Neutrophil (primary cell): ENCODE data around the gene SCCPDH.
"Not testable (repeated sequence)": the region's sequence is repeated elsewhere in the genome, so short reads cannot be mapped to it uniquely, and the experiment has no call there.

Experiments used
- H3K27ac ChIP-seq: fragments of 200-600 bp; sonication (generic); 2 replicates; pipeline ENCODE4 v1.5.1; 2016; ENCODE audit warnings: mild to moderate bottlenecking, moderate library complexity
- H3K27me3 ChIP-seq: fragments of 200-600 bp; sonication (generic); 2 replicates; pipeline ENCODE4 v1.6.0; 2016; ENCODE audit warnings: mild to moderate bottlenecking
- H3K36me3 ChIP-seq: fragments of 200-600 bp; sonication (generic); 2 replicates; pipeline ENCODE4 v1.5.1; 2017
- H3K4me1 ChIP-seq, 2 experiments: fragments of 200-600 bp in 1 of 2; sonication (generic) in 1 of 2; 1 replicate in 1 of 2; 2 replicates in 1 of 2; pipeline versions ENCODE4 v1.5.1 to v1.6.1; 2013 to 2016; ENCODE audit warnings: low read depth in 1 of 2, low read length in 1 of 2, mild to moderate bottlenecking in 1 of 2, moderate library complexity in 1 of 2; ENCODE audit not compliant: control insufficient read depth in 1 of 2, insufficient read depth in 1 of 2
- H3K4me3 ChIP-seq, 2 experiments: fragments of 200-600 bp in 1 of 2; sonication (generic) in 1 of 2; 1 replicate in 1 of 2; 2 replicates in 1 of 2; pipeline ENCODE4 v1.5.1; 2013 to 2016; ENCODE audit warnings: low read depth in 1 of 2, low read length in 1 of 2, mild to moderate bottlenecking in 1 of 2, moderate library complexity in 1 of 2
- H3K9me3 ChIP-seq: fragments of 200-600 bp; sonication (generic); 2 replicates; pipeline ENCODE4 v1.5.1; 2016
- TF ChIP-seq, protein P1 (sequence below): fragments of 200-600 bp; sonication (generic); IDR thresholded peaks from 2 replicates; pipeline ENCODE4 v1.5.1; 2016; ENCODE audit warnings: antibody characterized with exemption

Gene SCCPDH

DNA sequence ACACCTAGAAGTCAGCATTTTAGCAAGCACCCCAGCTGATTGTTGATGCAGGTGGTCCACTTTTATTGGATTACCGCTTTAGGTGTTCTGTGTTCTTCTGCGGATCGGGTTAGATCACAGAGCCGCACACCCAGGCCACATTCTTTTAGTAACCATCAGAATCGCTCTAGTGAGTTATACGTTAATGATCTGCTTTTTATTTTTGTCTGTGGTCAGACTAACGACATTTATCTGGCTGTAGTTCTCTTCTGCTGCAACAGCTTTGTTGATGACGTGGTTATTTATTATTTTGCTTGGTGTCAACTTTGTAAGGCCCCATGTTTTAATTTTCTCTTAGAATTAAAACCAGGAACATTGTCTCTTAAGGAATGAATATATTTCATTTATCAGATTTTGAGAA lies 18.2 kb downstream of the SCCPDH start:
- no peaks in the 10 kb centered on the region for H3K9me3 ChIP-seq
- peaks cover 33% of the 10 kb centered on the region for H3K36me3 ChIP-seq
- TF ChIP-seq, protein P1, sequence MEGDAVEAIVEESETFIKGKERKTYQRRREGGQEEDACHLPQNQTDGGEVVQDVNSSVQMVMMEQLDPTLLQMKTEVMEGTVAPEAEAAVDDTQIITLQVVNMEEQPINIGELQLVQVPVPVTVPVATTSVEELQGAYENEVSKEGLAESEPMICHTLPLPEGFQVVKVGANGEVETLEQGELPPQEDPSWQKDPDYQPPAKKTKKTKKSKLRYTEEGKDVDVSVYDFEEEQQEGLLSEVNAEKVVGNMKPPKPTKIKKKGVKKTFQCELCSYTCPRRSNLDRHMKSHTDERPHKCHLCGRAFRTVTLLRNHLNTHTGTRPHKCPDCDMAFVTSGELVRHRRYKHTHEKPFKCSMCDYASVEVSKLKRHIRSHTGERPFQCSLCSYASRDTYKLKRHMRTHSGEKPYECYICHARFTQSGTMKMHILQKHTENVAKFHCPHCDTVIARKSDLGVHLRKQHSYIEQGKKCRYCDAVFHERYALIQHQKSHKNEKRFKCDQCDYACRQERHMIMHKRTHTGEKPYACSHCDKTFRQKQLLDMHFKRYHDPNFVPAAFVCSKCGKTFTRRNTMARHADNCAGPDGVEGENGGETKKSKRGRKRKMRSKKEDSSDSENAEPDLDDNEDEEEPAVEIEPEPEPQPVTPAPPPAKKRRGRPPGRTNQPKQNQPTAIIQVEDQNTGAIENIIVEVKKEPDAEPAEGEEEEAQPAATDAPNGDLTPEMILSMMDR = no peak
- no peak overlapping the region for H3K4me3 ChIP-seq
- H3K27me3 ChIP-seq = no peaks in the 10 kb centered on the region
- H3K4me1 ChIP-seq = peaks cover 0 to under 1% of the 10 kb centered on the region in 2 experiments
- H3K27ac ChIP-seq = no peak overlapping the region

DNA sequence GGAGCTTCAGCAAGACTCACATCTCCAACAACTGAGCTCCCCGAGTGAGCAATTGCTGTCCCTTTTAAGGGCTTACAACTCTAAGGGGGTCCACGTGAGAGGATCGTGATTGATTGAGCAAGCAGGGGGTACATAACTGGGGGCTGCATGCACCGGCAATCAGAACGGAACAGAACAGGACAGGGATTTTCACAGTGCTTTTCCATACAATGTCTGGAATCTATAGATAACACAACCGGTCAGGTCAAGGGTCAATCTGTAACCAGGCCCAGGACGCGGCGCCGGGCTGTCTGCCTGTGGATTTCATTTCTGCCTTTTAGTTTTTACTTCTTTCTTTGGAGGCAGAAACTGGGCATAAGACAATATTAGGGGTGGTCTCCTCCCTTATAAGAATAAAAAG lies 21.9 kb downstream of the SCCPDH start:
- not testable (repeated sequence) for H3K27ac ChIP-seq, H3K27me3 ChIP-seq, H3K4me3 ChIP-seq, H3K4me1 ChIP-seq, H3K9me3 ChIP-seq
- peaks cover 27% of the 10 kb centered on the region for H3K36me3 ChIP-seq

DNA sequence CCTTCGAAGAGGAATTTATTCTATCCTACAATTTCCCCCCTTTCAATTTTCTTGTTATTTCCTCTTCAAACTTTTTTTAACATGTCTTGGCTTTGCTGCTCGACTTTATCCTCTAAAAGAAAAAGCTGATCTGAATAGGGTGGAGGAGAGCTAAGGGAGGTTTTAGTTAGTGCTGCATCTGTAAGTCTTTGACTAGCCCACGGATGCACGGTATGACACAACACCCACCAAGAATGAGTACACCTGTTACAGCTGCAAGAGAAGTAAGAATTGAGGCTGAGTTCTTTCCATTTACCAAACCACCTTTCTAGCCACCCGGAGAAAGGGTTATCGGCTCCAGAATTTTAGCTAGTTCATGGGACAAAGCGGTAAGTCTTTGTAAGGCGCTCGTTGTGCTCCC lies 23.8 kb downstream of the SCCPDH start:
- TF ChIP-seq, protein P1 = no peak
- no peaks in the 10 kb centered on the region for H3K4me1 ChIP-seq
- H3K27me3 ChIP-seq = no peaks in the 10 kb centered on the region
- H3K9me3 ChIP-seq = no peaks in the 10 kb centered on the region
- peaks cover 17% of the 10 kb centered on the region for H3K36me3 ChIP-seq
- no peak overlapping the region for H3K4me3 ChIP-seq
- H3K27ac ChIP-seq = no peak overlapping the region

DNA sequence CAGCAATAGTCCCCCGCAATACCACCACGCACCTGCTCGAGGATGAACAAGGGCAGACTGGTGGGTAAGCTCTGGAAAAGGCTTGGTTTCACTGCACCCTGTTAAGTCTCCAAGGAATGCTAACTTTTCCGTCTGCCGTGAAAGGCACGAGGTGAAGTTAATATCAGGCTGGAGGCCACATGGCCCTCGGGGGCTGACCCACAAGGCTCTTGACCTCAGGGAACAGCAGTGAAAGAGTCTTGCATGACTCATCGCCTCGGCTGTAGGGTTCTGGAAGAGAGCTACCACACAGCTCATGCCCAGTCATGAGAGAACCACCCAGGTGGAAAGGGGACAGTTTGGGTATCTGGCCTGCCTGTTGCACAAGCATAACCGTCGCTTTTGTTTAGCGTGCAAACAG lies 24.7 kb downstream of the SCCPDH start:
- peaks cover 9% of the 10 kb centered on the region for H3K36me3 ChIP-seq
- TF ChIP-seq, protein P1 = no peak
- H3K9me3 ChIP-seq = no peaks in the 10 kb centered on the region
- no peak overlapping the region for H3K4me3 ChIP-seq
- H3K27me3 ChIP-seq = no peaks in the 10 kb centered on the region
- no peak overlapping the region for H3K27ac ChIP-seq
- H3K4me1 ChIP-seq = peaks cover 6% of the 10 kb centered on the region in 2 experiments

DNA sequence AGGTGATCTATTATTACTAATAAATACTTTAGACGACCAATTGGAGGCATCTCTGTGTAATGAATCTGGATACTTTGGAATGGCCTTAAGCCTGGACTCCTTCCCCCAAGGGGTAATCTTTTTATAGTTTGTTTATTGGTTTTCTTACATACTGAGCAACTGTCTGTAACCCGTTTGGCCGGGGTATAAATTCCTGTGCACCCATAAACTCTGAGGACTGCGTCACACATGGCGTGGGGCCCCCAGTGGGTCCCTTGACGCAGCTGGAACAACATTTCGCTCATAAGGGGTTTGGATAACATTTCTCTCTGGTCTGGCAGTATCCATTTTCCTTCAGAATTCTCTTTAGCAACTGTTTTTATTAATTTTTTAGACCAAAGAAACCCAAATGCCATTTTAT lies 26.5 kb downstream of the SCCPDH start:
- Histone ChIP-seq H3K4me3 (no peak overlapping the region), H3K4me1 (peaks cover 6 to 8% of the 10 kb centered on the region in 2 experiments), H3K36me3 (peaks cover 11% of the 10 kb centered on the region), H3K9me3 (no peaks in the 10 kb centered on the region), H3K27me3 (no peaks in the 10 kb centered on the region), H3K27ac (no peak overlapping the region)
- TF ChIP-seq, protein P1 = no peak

DNA sequence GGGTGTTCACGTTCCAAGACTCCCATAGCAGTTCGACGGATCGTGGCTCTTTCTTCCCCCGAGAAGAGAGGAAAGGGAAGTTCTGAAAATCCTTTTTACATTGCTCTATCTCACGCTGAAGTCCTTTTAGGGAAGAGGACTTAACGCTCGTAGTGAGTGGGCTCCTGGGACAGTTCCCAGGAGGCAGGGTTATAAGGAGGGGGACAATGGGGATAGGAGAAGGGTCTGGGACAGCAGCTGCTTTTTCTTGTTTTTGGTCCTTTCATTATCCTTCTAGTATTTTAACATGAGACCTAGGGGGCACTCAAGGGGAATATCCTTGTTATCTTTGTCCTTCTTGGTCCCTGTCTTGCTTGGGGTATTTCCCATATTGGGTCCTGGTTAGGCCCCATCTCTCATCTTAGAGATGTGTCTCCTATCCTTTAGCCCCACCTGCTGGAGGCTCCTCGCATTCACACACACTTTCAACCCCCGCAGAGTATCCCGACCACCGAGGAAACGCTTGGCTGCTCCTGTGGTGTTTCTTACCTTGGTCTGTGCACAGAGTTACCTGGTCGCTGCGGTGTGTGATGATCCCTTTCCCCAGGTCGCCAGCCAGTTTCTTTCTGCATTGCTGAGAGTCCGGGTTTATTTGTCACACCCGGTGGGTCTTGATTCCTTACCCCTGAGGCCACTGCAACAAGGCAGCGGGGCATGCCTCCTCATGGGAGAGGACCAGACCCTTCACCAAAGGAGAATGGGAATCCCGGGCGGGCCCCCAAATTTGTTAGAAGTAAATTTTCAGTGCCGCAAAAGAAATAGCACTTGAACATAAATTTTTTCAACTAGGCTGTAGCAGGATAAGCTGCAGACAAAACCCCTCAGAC lies 29.7 kb downstream of the SCCPDH start:
- TF ChIP-seq, protein P1 = peak; percentile 69
- Histone ChIP-seq H3K27me3 (no peaks in the 10 kb centered on the region), H3K27ac (peak overlapping the region; percentile 17), H3K9me3 (no peaks in the 10 kb centered on the region), H3K36me3 (peaks cover 11% of the 10 kb centered on the region), H3K4me3 (no peak overlapping the region), H3K4me1 (peaks cover 6 to 8% of the 10 kb centered on the region in 2 experiments)
